Measurements from ENCODE around the gene SMO. TPM values are rescaled to one million over a fixed set of nuclear protein-coding genes. Genes with fewer than 3 reads are reported as not detected.

Gene SMO
- total and polyA plus RNA-seq, 9 of the 15 experiments (the other 6 are each of a cell fraction or from before 2014, with no cell fraction given) = 0.05 to 0.13 (median 0.10) TPM; not detected in 5

DNA sequence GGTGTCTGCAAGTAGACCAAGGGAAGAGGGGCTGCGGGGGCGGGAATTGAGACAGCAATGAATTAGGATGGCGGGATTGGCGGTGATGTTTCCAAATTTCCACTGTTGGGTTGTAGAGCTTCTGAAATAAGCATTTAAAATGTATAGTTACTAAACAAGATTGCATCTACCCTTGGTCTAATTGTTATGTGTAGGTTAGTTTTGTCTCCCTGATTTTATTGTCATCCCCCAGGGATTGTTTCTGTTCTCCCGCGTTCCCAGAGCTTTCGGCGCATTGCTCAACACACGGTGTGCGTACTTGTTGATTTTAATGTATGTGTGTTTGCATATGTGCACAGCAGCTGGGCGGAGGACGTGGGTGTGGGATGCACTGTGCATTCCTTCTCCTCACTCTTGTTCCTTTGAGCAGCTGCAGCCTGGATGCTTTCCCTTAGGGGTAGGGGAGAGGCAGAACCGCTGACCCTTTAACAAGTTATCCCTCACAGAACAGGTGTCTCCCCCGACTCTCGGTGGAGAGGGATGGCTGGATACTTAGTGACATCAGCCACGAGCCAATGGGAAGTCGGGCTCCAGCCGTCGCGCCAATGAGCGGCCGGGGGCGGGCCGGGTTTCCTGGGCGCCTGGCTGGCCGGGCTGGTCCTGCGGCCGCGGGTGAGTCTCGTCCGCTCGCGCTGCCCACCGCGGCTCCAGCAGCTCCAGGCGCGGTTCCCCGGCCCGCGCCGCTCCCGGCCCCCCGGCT, 44.2 kb upstream of the SMO start, which contains the start of gene TSPAN33:
TSS of gene TSPAN33 (plus strand) at position 613 of the 739 bp plus-strand sequence. CDS start 274 bp downstream, outside the sequence.
- peaks cover 0 to 12% of the 10 kb centered on the region in 2 experiments; a peak in 3 of 5 replicates for H3K4me1 ChIP-seq (replicated peaks in 1 of 2; ENCODE audit: control insufficient read depth in 2 of 2, insufficient read depth in 2 of 2, low read length in 2 of 2)
- H3K9me3 ChIP-seq (replicated peaks; ENCODE audit: control insufficient read depth, insufficient read depth, low read depth, low read length) = no peaks in the 10 kb centered on the region
- no peaks in the 10 kb centered on the region for H3K9me1 ChIP-seq (ENCODE audit: control insufficient read depth, insufficient read depth, low read length)
- BruUV-seq (replicated peaks) = no TSS peak
- peaks cover 61 to 72% of the 10 kb centered on the region in 2 experiments for H3K27me3 ChIP-seq (ENCODE audit: control insufficient read depth in 2 of 2, insufficient read depth in 2 of 2, low read length in 2 of 2)
- H3K36me3 ChIP-seq (ENCODE audit: control insufficient read depth, insufficient read depth, low read length) = no peaks in the 10 kb centered on the region
- POLR2A ChIA-PET = interaction anchor here (0.6 to 1.2 kb wide), 2 partner anchors 155 to 196 kb away, joined by 3 read pairs; no protein-coding TSS in a partner anchor
- ATAC-seq (peak; percentile 91), FAIRE-seq (no peak), DNase-seq (ENCODE audit: extremely low read depth in 1 of 4, low spot score in 3 of 4) (peak; percentile 55 to 93 (median 90))
- H3K4me2 ChIP-seq (ENCODE audit: insufficient read depth, low read length) = peak within 1 kb of the TSS; percentile 57
- no peak within 1 kb of the TSS for H2AFZ ChIP-seq (ENCODE audit: low read depth, low read length)
- no peaks in the 10 kb centered on the region; the same call in 1 of the 2 replicates for H4K20me1 ChIP-seq (replicated peaks; ENCODE audit: control insufficient read depth, insufficient read depth, low read length)
- intact Hi-C loops (cut with micrococcal nuclease) (no loop called here), in situ Hi-C loops (cut with MboI) (no loop called here)
- no peaks in the 10 kb centered on the region for H3K79me2 ChIP-seq (ENCODE audit: control insufficient read depth, insufficient read depth, low read length)
- H3K4me3 ChIP-seq = peak within 1 kb of the TSS; percentile 11; the same call in 1 of the 2 replicates
- 16% methylated on average over 43 of the region's 43 CpGs for WGBS (ENCODE audit: insufficient coverage, low coverage, missing lambda C conversion rate)
- no peak within 1 kb of the TSS for H3K27ac ChIP-seq (ENCODE audit: extremely low read depth, low read depth, low read length)
- 0 out of 4 replicates have a peak within 1 kb of the TSS, but pooled peaks of 1 of the 2 experiments have one; percentile 6 for H3K9ac ChIP-seq (ENCODE audit: insufficient read depth in 1 of 2, low read depth in 2 of 2, low read length in 2 of 2)
- CTCF ChIA-PET (ENCODE audit: low intra/inter-chr PET ratio) = interaction anchor here (1.6 kb wide), 1 partner anchor 328 kb away, joined by 3 read pairs; no protein-coding TSS in a partner anchor
- TF ChIP-seq MAFK (IDR thresholded peaks at IDR 0.05; ENCODE audit: low read length) (no peak), MEF2D (tag; conservative IDR thresholded peaks at IDR 0.05; ENCODE audit: low read depth) (no peak), GATAD2B (IDR thresholded peaks at IDR 0.05; ENCODE audit: borderline replicate concordance) (no peak), IRF1 (CRISPR knock-in tag; IDR thresholded peaks at IDR 0.05; ENCODE audit: borderline replicate concordance) (no peak), CBX1 (IDR thresholded peaks at IDR 0.05; ENCODE audit: low read depth) (no peak), ZSCAN29 (IDR thresholded peaks at IDR 0.05) (no peak), RFX5 (IDR thresholded peaks at IDR 0.05; ENCODE audit: low read depth, low read length) (no peak), TAL1 (IDR thresholded peaks at IDR 0.05) (no peak), ZNF224 (CRISPR knock-in tag; IDR thresholded peaks at IDR 0.05) (no peak), LCOR (CRISPR knock-in tag; IDR thresholded peaks at IDR 0.05) (0 out of 2 replicates have a peak, but pooled peaks have one; percentile 16), BRD4 (IDR thresholded peaks at IDR 0.05) (no peak), CREM (IDR thresholded peaks at IDR 0.05; ENCODE audit: low read depth) (no peak), SRSF1 (IDR thresholded peaks at IDR 0.05; ENCODE audit: low read depth, low read length) (no peak), C11orf30 (IDR thresholded peaks at IDR 0.05; ENCODE audit: low read depth) (no peak), TCFL5 (CRISPR knock-in tag; conservative IDR thresholded peaks at IDR 0.05) (no peak), ZFPM2 (CRISPR knock-in tag; IDR thresholded peaks at IDR 0.05) (no peak), ARNT (IDR thresholded peaks at IDR 0.05) (no peak), GTF2E2 (tag; IDR thresholded peaks at IDR 0.05) (no peak), RHOXF2B (CRISPR knock-in tag; conservative IDR thresholded peaks at IDR 0.05) (no peak)
- TF ChIP-seq, protein P1, sequence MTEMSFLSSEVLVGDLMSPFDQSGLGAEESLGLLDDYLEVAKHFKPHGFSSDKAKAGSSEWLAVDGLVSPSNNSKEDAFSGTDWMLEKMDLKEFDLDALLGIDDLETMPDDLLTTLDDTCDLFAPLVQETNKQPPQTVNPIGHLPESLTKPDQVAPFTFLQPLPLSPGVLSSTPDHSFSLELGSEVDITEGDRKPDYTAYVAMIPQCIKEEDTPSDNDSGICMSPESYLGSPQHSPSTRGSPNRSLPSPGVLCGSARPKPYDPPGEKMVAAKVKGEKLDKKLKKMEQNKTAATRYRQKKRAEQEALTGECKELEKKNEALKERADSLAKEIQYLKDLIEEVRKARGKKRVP (CRISPR knock-in tag; IDR thresholded peaks at IDR 0.05) = no peak
- TF ChIP-seq, protein P2, sequence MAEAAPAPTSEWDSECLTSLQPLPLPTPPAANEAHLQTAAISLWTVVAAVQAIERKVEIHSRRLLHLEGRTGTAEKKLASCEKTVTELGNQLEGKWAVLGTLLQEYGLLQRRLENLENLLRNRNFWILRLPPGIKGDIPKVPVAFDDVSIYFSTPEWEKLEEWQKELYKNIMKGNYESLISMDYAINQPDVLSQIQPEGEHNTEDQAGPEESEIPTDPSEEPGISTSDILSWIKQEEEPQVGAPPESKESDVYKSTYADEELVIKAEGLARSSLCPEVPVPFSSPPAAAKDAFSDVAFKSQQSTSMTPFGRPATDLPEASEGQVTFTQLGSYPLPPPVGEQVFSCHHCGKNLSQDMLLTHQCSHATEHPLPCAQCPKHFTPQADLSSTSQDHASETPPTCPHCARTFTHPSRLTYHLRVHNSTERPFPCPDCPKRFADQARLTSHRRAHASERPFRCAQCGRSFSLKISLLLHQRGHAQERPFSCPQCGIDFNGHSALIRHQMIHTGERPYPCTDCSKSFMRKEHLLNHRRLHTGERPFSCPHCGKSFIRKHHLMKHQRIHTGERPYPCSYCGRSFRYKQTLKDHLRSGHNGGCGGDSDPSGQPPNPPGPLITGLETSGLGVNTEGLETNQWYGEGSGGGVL (CRISPR knock-in tag; IDR thresholded peaks at IDR 0.05) = no peak

All from K562 (cell line).